Breast epithelium (tissue), 3 donors: ENCODE data around the gene ZNF20.

Experiments
- POLR2A ChIP-seq: fragments of 450-650 bp; IDR thresholded peaks from one replicate; pipeline ENCODE4 v1.6.1; 2016; ENCODE audit warnings: antibody characterized with exemption, mild to moderate bottlenecking, moderate library complexity
- POLR2AphosphoS5 ChIP-seq, 3 donors: sonication (generic); formaldehyde crosslinking; IDR thresholded peaks; one replicate each; pipeline ENCODE4 v1.6.1; 2017; ENCODE audit warnings: antibody characterized with exemption in 3 of 3
- TF ChIP-seq, protein P1 (sequence below), 3 donors: fragments of 450-650 bp; IDR thresholded peaks; one replicate each; pipeline ENCODE4 v1.5.1; 2016 to 2017; ENCODE audit warnings: antibody characterized with exemption in 3 of 3, mild to moderate bottlenecking in 3 of 3, moderate library complexity in 3 of 3

- TF ChIP-seq, protein P1, sequence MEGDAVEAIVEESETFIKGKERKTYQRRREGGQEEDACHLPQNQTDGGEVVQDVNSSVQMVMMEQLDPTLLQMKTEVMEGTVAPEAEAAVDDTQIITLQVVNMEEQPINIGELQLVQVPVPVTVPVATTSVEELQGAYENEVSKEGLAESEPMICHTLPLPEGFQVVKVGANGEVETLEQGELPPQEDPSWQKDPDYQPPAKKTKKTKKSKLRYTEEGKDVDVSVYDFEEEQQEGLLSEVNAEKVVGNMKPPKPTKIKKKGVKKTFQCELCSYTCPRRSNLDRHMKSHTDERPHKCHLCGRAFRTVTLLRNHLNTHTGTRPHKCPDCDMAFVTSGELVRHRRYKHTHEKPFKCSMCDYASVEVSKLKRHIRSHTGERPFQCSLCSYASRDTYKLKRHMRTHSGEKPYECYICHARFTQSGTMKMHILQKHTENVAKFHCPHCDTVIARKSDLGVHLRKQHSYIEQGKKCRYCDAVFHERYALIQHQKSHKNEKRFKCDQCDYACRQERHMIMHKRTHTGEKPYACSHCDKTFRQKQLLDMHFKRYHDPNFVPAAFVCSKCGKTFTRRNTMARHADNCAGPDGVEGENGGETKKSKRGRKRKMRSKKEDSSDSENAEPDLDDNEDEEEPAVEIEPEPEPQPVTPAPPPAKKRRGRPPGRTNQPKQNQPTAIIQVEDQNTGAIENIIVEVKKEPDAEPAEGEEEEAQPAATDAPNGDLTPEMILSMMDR (IDR thresholded peaks at IDR 0.05) = no peak
- TF ChIP-seq POLR2A (no peak), POLR2AphosphoS5 (IDR thresholded peaks at IDR 0.05) (no peak)
Observed at GRCh38 chr19:12093777-12094176, 46.4 kb downstream of the ZNF20 start.
